A204.1 (cell line): ENCODE data around the gene MBP.

Experiments
- FAIRE-seq: peaks from 2 replicates; lab custom pipeline; 2012; peaks lifted over from hg19 to GRCh38; lab: Jason Lieb, UNC

MBP gene

GRCh38 chr18:77151033-77151771 is 18.6 kb upstream of the MBP start:
- no peak for FAIRE-seq

GRCh38 chr18:77150588-77150987 is 18.0 kb upstream of the MBP start:
- FAIRE-seq: no peak

- FAIRE-seq: no peak
Observed at GRCh38 chr18:77148289-77148688, 15.7 kb upstream of the MBP start.

GRCh38 chr18:77147418-77147852 is 14.9 kb upstream of the MBP start:
- no peak for FAIRE-seq

- no peak for FAIRE-seq
Observed at GRCh38 chr18:77146249-77147080, 13.9 kb upstream of the MBP start.

- FAIRE-seq: no peak
Observed at GRCh38 chr18:77145364-77145901, 12.8 kb upstream of the MBP start.

- FAIRE-seq: no peak
Observed at GRCh38 chr18:77144451-77145118, 12.0 kb upstream of the MBP start.

- no peak for FAIRE-seq
Observed at GRCh38 chr18:77144046-77144445, 11.5 kb upstream of the MBP start.

- no peak for FAIRE-seq
Observed at GRCh38 chr18:77143196-77143595, 10.6 kb upstream of the MBP start.

- no peak for FAIRE-seq
Observed at GRCh38 chr18:77141401-77142118, 9.0 kb upstream of the MBP start.

- FAIRE-seq: no peak
Observed at GRCh38 chr18:77140439-77141109, 8.0 kb upstream of the MBP start.

- FAIRE-seq: no peak
Observed at GRCh38 chr18:77140030-77140429, 7.4 kb upstream of the MBP start.

GRCh38 chr18:77139619-77140018 is 7.0 kb upstream of the MBP start:
- FAIRE-seq: no peak

- no peak for FAIRE-seq
Observed at GRCh38 chr18:77138270-77138669, 5.7 kb upstream of the MBP start.

GRCh38 chr18:77137851-77138250 is 5.3 kb upstream of the MBP start:
- FAIRE-seq: no peak

GRCh38 chr18:77136871-77137665 is 4.5 kb upstream of the MBP start:
- no peak for FAIRE-seq

GRCh38 chr18:77136076-77136718 is 3.6 kb upstream of the MBP start:
- FAIRE-seq: no peak

GRCh38 chr18:77135339-77136075 is 2.9 kb upstream of the MBP start:
- no peak for FAIRE-seq

- FAIRE-seq: no peak
Observed at GRCh38 chr18:77134611-77135010, 2.0 kb upstream of the MBP start.
